Measurements from ENCODE around the gene PPL. TPM values are rescaled to one million over a fixed set of nuclear protein-coding genes. Genes with fewer than 3 reads are reported as not detected.

The PPL gene
- total and polyA plus RNA-seq, 2 experiments from 2014 or later, result 32.8 to 44.5 TPM

GRCh38 chr16:4877380-4877685, 59.6 kb downstream of the PPL start:
- no peak overlapping the region for H2AFZ ChIP-seq
- H4K20me1 ChIP-seq (ENCODE audit: insufficient read depth, poor library complexity, severe bottlenecking), result peaks cover 4% of the 10 kb centered on the region
- no peak overlapping the region for H3K27ac ChIP-seq
- H3K4me3 ChIP-seq, result no peak overlapping the region
- peaks cover 5% of the 10 kb centered on the region for H3K4me1 ChIP-seq (ENCODE audit: insufficient read depth)
- no peaks in the 10 kb centered on the region for H3K36me3 ChIP-seq (replicated peaks; ENCODE audit: insufficient read depth, low read depth)
- H3K9me2 ChIP-seq (replicated peaks; ENCODE audit: insufficient read depth), result no peaks in the 10 kb centered on the region
- WGBS (ENCODE audit: low lambda C conversion rate, missing lambda C conversion rate), result 98% methylated on average over 14 of the region's 14 CpGs
- DNase-seq (ENCODE audit: low spot score), result no peak
- no peaks in the 10 kb centered on the region for H3K9me3 ChIP-seq (ENCODE audit: low read depth)
- H3K4me2 ChIP-seq, result no peak overlapping the region
- no peaks in the 10 kb centered on the region for H3K79me2 ChIP-seq
- no peaks in the 10 kb centered on the region for H3K27me3 ChIP-seq
- no peak for TF ChIP-seq EZH2phosphoT487 (IDR thresholded peaks at IDR 0.05; ENCODE audit: low read depth, severe bottlenecking, unreplicated experiment)
- no peak for TF ChIP-seq EZH2 (IDR thresholded peaks at IDR 0.05; ENCODE audit: borderline replicate concordance)
- no peak for TF ChIP-seq CTCF (IDR thresholded peaks at IDR 0.05; ENCODE audit: poor library complexity)

GRCh38 chr16:4876646-4877379, 60.1 kb downstream of the PPL start:
- Histone ChIP-seq H3K4me1 (ENCODE audit: insufficient read depth) (peaks cover 1% of the 10 kb centered on the region), H3K4me2 (no peak overlapping the region), H4K20me1 (ENCODE audit: insufficient read depth, poor library complexity, severe bottlenecking) (peaks cover under 1% of the 10 kb centered on the region), H3K9me3 (ENCODE audit: low read depth) (no peaks in the 10 kb centered on the region), H2AFZ (no peak overlapping the region), H3K27me3 (no peaks in the 10 kb centered on the region), H3K4me3 (no peak overlapping the region), H3K79me2 (no peaks in the 10 kb centered on the region), H3K9me2 (replicated peaks; ENCODE audit: insufficient read depth) (no peaks in the 10 kb centered on the region), H3K36me3 (replicated peaks; ENCODE audit: insufficient read depth, low read depth) (no peaks in the 10 kb centered on the region), H3K27ac (no peak overlapping the region)
- WGBS (ENCODE audit: low lambda C conversion rate, missing lambda C conversion rate), result 95% methylated on average over 11 of the region's 11 CpGs
- no peak for TF ChIP-seq EZH2 (IDR thresholded peaks at IDR 0.05; ENCODE audit: borderline replicate concordance)
- DNase-seq (ENCODE audit: low spot score), result no peak

DNA sequence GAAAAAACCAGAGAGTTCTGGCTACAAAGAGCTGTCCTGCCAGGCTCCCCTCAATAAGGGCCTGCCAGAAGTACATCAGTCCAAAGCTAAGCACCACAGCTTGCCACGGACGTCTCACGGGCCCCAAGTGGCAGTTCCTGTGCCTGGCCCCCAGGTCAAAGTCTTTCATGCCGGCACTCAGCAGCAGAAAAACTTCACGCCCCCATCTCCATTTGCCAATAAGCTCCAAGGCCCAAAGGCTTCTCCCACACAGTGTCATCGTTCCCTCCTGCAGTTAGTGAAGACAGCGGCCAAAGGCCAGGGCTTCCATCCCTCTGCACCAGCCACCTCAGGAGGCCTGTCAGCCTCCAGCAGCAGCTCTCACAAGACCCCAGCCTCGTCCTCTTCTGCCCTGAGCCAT, 62.3 kb downstream of the PPL start:
- WGBS (ENCODE audit: low lambda C conversion rate, missing lambda C conversion rate), result 86% methylated on average over 8 of the region's 8 CpGs
- no peak for TF ChIP-seq EZH2 (IDR thresholded peaks at IDR 0.05; ENCODE audit: borderline replicate concordance)
- no peak for TF ChIP-seq EZH2phosphoT487 (IDR thresholded peaks at IDR 0.05; ENCODE audit: low read depth, severe bottlenecking, unreplicated experiment)
- no peaks in the 10 kb centered on the region for H3K27me3 ChIP-seq
- H4K20me1 ChIP-seq (ENCODE audit: insufficient read depth, poor library complexity, severe bottlenecking), result no peaks in the 10 kb centered on the region
- H2AFZ ChIP-seq, result no peak overlapping the region
- no peak overlapping the region for H3K4me2 ChIP-seq
- no peak overlapping the region for H3K4me3 ChIP-seq
- peaks cover 4% of the 10 kb centered on the region for H3K4me1 ChIP-seq (ENCODE audit: insufficient read depth)
- H3K27ac ChIP-seq, result no peak overlapping the region
- H3K36me3 ChIP-seq (replicated peaks; ENCODE audit: insufficient read depth, low read depth), result no peaks in the 10 kb centered on the region
- DNase-seq (ENCODE audit: low spot score), result peak; percentile 31
- no peaks in the 10 kb centered on the region for H3K9me2 ChIP-seq (replicated peaks; ENCODE audit: insufficient read depth)
- no peaks in the 10 kb centered on the region for H3K9me3 ChIP-seq (ENCODE audit: low read depth)
- peaks cover 4% of the 10 kb centered on the region for H3K79me2 ChIP-seq

- Histone ChIP-seq H3K36me3 (replicated peaks; ENCODE audit: insufficient read depth, low read depth) (no peaks in the 10 kb centered on the region), H3K27ac (no peak overlapping the region), H3K9me3 (ENCODE audit: low read depth) (no peaks in the 10 kb centered on the region), H3K4me1 (ENCODE audit: insufficient read depth) (peaks cover 17% of the 10 kb centered on the region), H3K4me2 (no peak overlapping the region), H2AFZ (no peak overlapping the region), H3K9me2 (replicated peaks; ENCODE audit: insufficient read depth) (no peaks in the 10 kb centered on the region), H3K27me3 (no peaks in the 10 kb centered on the region), H4K20me1 (ENCODE audit: insufficient read depth, poor library complexity, severe bottlenecking) (peaks cover 11% of the 10 kb centered on the region), H3K79me2 (peaks cover 12% of the 10 kb centered on the region), H3K4me3 (no peak overlapping the region)
- no peak for TF ChIP-seq CTCF (IDR thresholded peaks at IDR 0.05; ENCODE audit: poor library complexity)
- TF ChIP-seq EZH2 (IDR thresholded peaks at IDR 0.05; ENCODE audit: borderline replicate concordance), result no peak
- DNase-seq (ENCODE audit: low spot score), result no peak
- 82% methylated on average over 3 of the region's 3 CpGs for WGBS (ENCODE audit: low lambda C conversion rate, missing lambda C conversion rate)
Observed at GRCh38 chr16:4873091-4873490, 63.9 kb downstream of the PPL start.

All from hepatocyte (in vitro differentiated cells).